Activated T-cell treated with anti-CD3 and anti-CD28 coated beads, Interleukin-2, amount 50 U/mL, for 48 hours (primary cell): ENCODE data around the gene DLG2.

Experiments used
- DNase-seq, 2 experiments: peaks; one replicate each; pipeline ENCODE4 v3.0.0-alpha.2; 2020

The DLG2 gene

DNA sequence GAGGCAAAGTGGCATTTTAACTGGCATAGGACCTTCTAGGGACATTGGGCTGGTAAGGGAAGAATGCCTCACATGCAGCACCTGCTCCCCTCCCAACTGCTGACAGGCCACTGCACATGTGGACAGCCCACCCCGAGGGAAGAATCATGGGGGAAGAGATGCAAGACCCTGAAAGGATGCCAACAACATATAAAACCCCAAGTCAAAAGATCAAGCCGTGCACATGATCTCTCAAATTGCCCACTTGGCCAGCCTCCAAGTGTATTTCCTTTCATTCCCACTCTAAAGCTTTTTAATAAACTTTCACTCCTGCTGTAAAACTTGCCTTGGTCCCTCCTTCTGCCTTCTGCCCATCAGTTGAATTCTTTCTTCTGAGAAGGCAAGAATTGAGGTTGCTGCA lies 1393.1 kb downstream of the DLG2 start:
- DNase-seq, result no peak

DNA sequence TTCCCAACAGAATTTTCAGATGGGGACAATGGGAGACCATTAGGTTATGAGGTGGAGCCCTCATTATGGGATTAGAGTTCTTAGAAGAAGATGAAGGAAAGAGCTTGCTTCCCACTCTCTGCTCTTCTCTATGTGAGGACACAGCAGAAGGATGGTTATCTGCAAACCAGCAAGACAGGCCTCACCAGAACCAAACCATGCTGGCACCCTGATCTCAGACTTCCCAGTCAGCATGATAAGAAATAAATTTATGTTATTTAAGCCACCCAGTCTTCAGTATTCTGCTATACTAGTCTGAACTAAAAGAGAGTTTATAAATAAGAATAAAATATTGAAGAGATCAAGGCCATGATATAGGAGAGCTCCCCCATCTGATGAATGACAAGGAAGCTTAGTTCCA lies 1394.6 kb downstream of the DLG2 start:
- no peak for DNase-seq

DNA sequence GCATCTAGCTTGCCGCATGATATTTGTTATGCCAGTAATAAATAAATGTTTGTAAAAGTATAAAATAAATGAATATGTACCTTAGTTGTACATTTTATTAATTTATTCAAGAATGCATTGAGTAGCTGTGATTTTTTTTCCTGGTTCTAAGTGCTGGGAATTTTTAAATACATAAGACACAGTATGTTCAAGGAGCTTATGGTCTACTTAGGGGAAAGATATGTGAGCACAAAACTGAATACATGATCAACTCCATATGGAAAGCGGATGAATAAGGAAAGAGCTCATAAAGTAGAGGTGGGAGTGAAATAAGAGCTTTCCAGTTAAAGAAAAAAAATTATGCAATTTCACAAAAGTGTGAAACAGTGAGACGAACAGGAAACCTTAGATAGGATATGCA lies 1396.7 kb downstream of the DLG2 start:
- no peak for DNase-seq

DNA sequence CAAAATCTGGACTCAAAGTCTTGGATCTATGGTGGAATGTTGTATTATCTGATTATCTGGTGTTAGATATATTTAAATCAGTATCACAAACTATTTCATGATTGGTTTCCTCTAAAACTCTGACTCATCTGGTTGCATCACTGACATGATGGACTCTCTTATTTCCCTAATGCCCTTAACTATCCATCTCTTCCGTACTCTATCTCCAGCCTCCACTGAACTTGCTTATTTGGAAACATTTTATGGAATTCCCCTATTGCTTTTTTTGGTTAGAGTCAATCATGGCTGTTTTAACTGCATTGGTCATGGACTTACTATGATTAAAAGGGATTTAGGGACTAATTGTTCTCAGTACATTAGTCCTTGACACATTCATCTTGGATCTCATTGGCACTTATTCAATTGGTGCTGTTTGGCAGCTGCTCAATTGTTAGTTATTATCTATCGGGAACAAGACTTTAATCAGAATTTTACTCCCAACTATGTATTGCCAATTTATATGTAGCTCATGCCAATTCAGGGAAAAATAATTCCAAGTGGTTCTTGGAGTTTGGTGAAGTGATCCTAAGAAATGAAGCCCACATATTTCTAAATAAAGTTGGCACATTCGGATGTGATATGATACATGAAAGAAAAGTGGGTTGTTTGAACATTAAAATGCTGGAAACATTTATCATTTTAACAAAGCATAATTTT lies 1399.0 kb downstream of the DLG2 start:
- DNase-seq, result no peak

DNA sequence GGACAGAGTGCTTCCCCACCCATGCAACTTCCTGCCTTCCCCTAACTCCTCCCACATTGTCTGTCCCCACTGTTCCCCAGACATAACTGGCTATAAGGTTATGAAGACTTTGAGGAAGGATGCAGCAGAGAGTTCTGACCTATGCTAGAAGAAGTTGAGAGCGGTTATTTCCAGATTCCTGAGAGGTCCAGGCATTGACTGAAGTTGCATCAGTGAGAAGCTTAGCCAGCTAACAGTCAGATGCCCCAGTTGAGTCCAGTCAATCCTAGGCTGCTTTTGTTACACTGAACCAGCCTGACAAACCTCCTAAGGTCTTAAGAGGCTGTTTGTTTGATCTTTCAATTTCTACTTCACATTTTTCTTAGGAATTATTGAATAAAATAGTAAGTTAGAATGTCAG lies 1403.1 kb downstream of the DLG2 start:
- no peak for DNase-seq

DNA sequence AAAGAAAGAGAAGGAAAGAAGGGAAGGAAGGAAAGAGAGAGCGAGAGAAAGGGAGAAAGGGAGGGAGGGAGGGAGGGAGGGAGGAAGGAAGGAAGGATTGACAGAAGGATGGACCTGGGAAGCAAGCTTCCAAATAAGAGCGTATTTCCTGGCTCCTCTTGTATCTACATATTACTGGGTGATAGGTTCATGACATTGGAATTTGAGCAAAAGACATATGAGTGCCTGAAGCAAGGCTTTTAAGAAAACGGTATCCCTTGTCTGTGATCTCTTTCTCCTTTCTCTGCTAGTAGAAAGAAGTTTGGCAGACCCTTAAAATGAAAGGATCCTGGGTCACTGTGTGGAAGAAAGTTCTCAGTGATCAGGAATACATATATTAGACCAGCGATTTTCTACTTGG lies 1408.8 kb downstream of the DLG2 start:
- DNase-seq, result no peak

DNA sequence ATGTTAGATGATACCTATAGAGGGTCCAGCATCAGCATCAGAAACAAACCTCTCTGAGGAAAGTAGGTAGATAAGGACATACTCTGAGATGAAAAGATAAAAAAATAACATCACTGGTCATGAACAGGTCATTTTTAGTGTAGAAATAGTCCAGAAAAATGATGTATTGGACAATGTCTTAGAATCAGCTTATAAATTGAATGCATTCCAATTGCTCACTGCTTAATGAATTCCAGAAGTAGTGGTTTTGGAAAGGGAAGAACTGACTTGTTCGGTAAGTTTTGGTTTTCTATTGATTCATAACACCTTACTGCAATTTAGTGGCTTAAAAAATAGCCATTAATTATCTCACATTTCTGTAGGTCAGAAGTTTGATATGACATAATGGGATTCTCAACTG lies 1411.5 kb downstream of the DLG2 start:
- no peak for DNase-seq

DNA sequence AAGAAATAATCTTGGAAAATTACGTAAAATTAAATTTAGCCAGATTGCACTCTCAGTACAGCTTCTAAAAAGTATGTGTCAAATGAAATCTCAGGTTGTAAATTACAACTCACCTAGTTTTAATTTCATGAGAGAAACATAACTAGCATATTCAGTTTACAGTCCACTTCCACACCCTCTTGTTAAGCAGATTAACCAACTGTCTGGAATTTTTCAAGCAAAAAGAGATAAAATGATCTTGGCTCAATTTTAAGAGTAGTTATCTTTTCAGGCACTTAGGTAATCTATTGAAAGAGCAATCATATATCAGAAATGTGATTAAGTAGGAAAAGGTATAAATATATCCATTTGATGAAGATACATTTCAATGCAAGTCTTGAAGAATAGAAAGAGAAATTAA lies 1412.6 kb downstream of the DLG2 start:
- DNase-seq, result no peak

DNA sequence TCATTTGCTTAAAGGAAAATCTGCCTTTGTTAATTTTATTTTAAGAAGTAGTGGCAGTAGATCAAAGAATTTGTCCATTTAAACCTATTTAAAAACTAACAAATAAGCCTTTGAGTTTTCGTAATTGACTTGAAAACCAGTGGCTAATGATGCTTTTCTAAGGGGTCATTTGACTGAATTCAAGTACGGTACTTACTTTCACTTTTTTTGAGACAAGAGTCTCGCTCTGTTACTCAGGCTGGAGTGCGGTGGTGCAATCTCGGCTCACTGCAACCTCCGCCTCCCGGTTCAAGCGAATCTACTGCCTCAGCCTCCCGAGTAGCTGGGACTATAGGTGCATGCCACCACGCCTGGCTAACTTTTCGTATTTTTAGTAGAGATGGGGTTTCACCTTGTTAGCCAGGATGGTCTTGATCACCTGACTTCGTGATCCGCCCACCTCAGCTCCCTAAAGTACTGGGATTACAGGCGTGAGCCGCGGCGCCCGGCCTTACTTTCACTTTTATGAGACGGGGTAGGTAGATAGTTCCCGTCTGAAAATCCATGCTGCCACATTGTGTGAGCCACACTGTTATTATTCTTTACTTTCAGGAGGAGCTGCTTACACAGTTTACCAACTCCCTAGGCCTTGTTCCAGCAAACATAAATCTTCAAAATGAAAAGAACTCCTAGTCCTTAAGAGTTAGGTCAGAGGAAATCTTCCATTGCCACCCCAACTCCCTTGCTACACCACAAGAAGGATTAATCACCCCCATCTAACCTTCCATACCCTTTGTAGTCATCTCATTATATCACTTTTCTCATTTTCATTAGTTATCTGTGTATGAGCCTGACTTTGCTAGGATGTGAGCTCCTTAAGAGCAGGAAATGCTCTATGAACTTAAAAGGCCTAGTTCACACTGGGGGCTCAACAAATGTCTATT lies 1414.4 kb downstream of the DLG2 start:
- no peak for DNase-seq

DNA sequence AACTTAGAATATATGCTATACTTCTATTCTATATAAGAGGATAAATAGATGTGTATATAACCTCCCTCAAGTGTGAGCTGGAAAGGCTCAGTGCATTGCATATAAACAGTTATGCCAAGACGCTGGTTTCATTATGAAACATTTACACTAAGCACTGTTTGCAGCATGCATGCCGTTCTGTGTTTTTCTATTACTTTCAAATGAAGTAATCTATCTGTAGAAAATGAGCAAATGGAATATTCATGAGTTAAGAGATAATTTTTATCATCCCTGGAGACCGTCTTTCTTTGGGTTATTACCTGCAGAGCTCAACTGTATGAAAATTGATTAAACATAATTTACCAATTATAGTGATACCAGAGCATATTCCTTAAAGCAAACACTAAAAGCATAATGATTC lies 1415.2 kb downstream of the DLG2 start:
- DNase-seq, result no peak

DNA sequence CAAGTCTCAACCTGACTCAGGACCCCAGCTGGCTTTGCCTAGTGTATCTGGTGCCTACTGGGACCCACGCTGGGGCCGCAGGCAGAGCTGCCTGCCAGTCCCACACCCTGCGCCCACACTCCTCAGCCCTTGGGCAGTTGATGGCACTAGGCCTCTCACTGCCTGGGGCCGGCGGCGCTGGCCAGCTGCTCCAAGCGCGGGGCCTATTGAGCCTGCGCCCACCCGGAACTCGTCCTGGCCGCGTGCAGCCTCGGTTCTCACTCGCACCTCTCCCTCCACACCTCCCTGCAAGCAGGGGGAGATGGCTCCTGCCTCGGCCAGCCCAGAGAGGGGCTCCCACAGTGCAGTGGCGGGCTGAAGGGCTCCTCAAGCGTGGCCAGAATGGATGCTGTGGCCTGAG lies 1432.4 kb downstream of the DLG2 start:
- DNase-seq, result no peak

DNA sequence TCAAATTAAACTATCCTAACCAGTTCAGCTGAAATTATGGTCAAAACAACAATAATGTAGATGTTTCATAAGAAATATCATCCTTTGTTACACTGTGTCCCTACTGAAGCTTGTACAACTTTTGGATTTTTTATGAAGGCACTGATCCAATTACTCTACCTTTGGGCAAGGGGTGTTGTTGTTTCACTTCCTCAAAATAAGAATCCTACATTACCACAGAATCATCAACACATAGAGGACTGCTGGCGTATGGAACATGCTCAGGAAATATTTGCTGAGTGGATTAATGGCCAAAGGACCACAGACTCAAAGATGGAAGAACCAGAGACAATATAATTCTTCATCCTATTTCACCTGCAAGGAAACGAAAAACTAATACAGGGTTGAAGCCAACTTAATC lies 1433.4 kb downstream of the DLG2 start:
- no peak for DNase-seq

DNA sequence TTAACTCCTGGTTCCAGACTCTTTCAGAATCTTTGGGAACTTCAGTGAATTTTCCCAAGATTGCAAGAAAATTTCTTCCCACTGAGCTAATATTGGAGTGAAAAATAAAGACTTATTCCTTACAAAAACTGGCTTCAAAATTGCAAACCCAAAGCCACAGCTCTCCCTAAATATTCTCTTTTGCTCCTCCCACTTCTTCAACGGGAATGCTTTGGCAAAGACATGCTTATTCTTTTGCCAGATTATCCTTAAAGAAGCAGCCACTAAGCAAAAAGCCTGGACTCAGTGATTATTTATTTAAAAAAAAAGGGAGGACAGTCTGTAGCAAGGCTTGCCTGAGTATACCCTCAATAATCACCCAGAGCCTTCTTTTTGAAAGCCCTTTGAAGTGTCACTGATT lies 1438.6 kb downstream of the DLG2 start:
- DNase-seq, result no peak

DNA sequence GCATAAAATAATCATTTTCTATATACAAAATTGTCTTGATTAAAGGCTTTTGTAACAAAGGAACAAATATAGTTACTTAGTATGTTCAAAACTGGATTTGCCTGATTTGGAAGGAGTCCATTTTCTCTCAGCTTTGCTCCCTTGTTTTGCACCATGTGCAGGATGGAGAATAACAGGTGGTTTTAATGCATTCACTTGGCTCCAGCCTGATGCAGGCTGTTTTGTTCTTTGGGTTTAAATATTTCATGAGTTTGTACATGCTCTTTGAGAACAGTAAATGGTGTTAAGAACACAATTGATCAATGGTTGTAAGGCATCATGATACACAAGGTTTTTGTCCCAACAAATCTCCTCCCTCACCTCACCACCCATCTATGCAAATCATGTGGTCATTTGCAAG lies 1454.1 kb downstream of the DLG2 start:
- DNase-seq, result no peak

DNA sequence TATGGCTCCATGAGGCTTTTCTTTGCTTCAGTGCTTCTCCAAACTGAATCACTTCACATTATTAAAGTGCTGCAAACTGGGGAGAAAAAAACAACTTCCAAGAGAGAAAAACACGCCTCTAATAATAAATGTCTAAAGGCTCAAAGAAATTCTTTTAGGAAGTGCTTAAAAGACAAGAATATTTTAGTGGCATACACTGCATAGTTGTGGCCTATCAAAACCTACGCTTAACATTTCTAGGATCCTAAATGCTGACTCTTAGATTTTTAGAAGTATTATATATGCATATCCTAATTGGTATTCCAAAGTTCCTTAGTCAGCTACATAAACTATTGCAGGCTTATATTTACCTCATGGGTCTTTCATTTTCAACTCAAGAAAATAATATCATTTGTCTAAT lies 1462.0 kb downstream of the DLG2 start:
- DNase-seq, result no peak

DNA sequence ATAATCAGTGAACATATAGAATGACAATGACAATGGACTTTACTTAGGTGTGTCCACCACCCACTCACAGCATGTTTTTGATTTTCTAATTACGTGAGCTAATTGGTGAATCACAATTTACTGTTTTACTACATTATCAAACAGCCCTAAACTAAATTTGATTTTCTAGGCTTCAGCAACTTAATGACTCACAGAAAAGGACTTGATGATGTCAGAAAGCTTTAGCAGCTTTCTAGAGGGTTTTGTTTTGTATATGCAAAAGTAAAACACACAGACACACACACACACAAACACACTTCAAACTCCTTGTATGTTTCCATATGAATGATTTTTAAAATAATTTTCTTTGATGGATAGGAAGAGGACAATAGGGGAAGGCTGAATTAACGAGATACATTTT lies 1462.4 kb downstream of the DLG2 start:
- DNase-seq, result no peak

DNA sequence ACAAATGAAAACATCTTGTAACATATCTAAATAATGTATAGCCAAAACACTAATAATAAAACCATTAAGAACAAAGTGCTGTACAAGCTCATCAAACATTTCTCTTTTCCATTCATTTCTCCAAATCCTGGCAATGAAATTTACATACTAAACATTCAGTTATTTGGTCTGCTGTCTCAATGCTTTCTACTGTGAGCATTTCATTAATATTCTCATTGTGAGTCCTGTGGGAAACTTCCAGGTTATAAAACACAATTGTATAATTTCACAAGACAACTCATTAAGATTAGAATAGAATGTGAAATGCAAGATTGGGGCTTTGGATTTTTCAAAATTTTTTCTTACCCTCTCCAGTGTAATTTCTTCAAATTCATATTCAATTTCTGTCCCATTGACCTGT lies 1464.0 kb downstream of the DLG2 start:
- DNase-seq, result no peak

DNA sequence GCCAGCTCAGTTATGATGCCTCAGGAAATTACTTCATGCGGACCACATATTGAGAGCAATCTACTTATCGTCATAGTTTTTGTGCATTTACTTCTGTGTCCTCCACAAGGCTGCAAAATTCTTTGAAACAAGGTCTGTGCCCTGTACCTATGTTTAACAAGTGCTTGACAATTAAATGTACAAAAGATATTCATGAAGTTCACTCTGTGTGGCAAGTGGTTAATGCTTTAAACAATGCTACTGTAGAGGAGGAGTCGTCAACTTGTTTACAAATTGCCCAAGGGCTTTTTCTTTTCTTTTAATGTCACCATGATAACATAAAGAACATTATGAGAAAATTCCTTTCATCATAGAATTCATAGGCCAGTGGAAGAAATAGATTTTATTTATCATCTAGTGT lies 1469.5 kb downstream of the DLG2 start:
- DNase-seq, result no peak

DNA sequence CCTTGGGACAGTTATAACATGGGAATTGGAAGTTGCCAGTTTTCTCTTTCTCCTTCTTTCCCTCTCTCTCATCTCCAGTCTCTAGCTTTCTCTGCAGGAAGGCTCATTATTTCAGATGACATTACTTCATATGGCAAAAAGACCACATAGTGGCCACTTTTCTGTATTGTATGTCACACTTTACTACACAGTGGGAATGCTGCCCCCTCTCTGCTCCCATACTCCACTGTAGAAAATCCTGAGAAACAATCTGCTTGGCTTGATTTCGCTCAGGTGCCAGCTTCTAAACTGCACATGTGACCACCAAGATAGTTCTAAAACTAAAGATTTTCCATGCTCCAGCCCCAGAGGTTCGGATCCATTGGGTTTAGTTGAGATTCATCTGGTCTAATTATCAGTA lies 1480.3 kb downstream of the DLG2 start:
- DNase-seq, result no peak

DNA sequence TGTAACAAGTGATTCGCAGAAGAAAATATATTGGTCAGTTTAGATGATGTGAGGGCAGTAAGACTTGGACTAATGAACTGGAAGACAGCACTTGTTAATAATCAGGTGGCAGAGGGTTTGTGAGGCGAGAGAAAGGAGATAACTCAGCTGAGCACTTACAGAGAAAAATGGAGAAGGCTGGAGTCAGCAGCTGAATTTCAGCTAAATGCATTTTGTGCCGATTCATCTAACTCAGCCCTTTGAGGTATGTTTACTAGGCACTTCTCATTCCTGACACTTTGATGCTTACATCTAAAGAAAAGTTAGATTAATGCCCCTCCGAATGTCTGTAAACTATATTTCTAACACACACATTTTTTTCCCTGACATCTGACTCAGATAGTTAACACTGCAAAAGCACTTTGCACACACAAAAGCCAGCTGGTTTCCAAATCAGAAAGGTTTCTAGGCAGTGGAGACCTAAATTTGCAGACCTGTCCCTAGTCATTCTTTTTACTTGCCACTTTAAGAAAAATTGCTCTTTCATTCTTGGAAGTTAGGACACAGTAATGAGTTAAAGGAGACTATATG lies 1481.4 kb downstream of the DLG2 start:
- no peak for DNase-seq

DNA sequence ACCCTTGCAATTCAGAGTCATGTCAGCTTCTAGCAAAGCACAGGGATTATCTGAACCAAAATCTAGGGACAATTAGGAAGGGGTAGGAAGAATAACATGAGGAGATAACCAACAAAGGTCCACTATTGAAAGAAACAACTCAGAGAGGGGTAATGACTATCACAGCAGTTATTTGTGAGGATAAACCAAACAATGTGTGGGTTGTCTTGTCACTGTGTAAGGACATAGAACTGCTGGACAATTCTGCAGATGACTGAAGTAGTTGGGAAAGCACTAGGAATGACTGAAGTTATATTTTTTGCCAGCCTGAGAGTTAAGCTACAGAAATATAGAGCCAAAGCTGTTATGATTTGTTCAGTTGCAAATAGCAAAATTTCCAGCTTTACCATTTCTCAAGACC lies 1482.6 kb downstream of the DLG2 start:
- DNase-seq, result no peak

DNA sequence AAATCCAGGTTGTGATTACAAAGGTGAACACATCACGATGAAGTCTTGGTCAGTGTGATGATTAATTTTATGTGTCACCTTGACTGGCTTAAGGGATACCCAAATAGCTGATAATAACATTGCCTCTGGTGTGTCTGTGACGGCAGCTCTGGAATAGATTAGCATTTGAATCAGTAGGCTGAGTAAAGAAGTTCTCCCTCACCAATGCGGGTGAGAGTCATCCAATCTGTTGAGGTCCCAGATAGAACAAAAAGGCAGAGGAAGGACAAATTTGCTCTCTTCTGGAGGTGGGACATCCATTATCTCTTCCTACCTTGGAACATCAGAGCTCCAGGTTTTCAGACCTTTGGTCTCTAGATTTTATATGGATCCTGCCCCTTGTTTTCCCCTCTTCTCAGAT lies 1484.7 kb downstream of the DLG2 start:
- DNase-seq, result no peak

DNA sequence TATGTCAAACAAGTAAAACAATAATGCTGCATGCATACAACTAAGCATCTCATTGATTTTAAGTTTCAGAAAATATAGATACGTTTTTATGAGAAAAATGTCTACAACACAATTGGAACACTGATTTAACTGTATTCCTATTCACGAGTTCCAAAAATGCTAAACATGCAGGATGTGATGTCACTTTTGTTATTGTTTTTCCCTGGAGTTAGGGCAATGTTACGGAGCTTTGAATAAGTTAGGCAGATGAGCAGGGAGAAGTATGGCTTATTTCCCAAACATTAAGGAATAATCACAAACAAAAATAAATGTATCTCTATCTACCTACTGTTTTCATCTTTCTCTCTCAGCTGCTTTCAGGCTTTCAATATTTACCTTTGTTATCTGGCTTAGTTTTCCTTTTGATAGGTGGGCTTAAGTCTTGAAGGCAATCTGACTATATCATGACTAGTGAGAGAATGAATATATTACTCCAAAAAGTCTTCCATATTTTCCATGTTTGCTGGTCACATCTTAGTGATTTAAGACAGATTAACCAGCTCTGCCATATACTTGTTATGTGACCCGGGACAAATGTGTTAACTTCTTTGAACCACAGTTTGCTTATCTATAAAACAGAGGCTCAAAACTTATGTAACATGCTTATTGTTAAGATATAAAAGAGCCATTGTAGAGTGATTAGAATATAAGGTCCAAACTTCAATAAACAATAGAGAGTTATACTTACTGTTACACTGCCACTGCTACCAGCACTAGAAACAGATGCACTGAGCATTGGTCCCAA lies 1486.6 kb downstream of the DLG2 start:
- no peak for DNase-seq
